ENCODE measurements around the gene AUTS2. TPM values are rescaled to one million over a fixed set of nuclear protein-coding genes. Genes with fewer than 3 reads are reported as not detected.

Gene AUTS2
- total RNA-seq, 1 experiment from 2014 or later, result 50.0 TPM

- peaks cover 35% of the 10 kb centered on the region for H3K4me1 Mint-ChIP-seq
- ATAC-seq (no peak), DNase-seq (ENCODE audit: low spot score) (no peak)
- ChIA-PET POLR2A (no interaction called here), CTCF (no interaction called here)
- peaks cover 82% of the 10 kb centered on the region for H3K27me3 Mint-ChIP-seq (ENCODE audit: low read depth)
- no peak overlapping the region for H3K4me3 Mint-ChIP-seq
- TF ChIP-seq ZNF263 (CRISPR knock-in tag; IDR thresholded peaks at IDR 0.05; ENCODE audit: low read depth), result no peak
- no peak for TF ChIP-seq SMAD3 (CRISPR knock-in tag; IDR thresholded peaks at IDR 0.05; ENCODE audit: borderline replicate concordance)
- no peak for TF ChIP-seq RORB (CRISPR knock-in tag; IDR thresholded peaks at IDR 0.05)
- no peak for TF ChIP-seq NFE2L1 (CRISPR knock-in tag; IDR thresholded peaks at IDR 0.05)
- TF ChIP-seq FOXP4 (CRISPR knock-in tag; IDR thresholded peaks at IDR 0.05), result no peak
- no peak for TF ChIP-seq USF2 (CRISPR knock-in tag; IDR thresholded peaks at IDR 0.05)
- TF ChIP-seq FOXP1 (CRISPR knock-in tag; IDR thresholded peaks at IDR 0.05; ENCODE audit: borderline replicate concordance), result no peak
- TF ChIP-seq NR1H2 (CRISPR knock-in tag; IDR thresholded peaks at IDR 0.05), result no peak
- TF ChIP-seq SMAD4 (CRISPR knock-in tag; IDR thresholded peaks at IDR 0.05), result no peak
- TF ChIP-seq ZNF416 (CRISPR knock-in tag; IDR thresholded peaks at IDR 0.05), result no peak
- TF ChIP-seq ETV6 (CRISPR knock-in tag; IDR thresholded peaks at IDR 0.05), result no peak
- TF ChIP-seq NR3C1 (CRISPR knock-in tag; conservative IDR thresholded peaks at IDR 0.05; ENCODE audit: low read depth), result no peak
- TF ChIP-seq MLX (CRISPR knock-in tag; IDR thresholded peaks at IDR 0.05), result no peak
- no peak for TF ChIP-seq ATF6 (CRISPR knock-in tag; IDR thresholded peaks at IDR 0.05)
- TF ChIP-seq CTCF (IDR thresholded peaks at IDR 0.05), result no peak
- no peak for TF ChIP-seq E2F5 (CRISPR knock-in tag; IDR thresholded peaks at IDR 0.05)
- TF ChIP-seq ZNF232 (CRISPR knock-in tag; IDR thresholded peaks at IDR 0.05), result no peak
- TF ChIP-seq ZNF317 (CRISPR knock-in tag; IDR thresholded peaks at IDR 0.05; ENCODE audit: borderline replicate concordance, low read depth), result no peak
- H3K36me3 Mint-ChIP-seq, result no peaks in the 10 kb centered on the region
- no peak overlapping the region for H3K27ac Mint-ChIP-seq
- H3K9me3 Mint-ChIP-seq, result no peaks in the 10 kb centered on the region
These were observed 1081.4 kb downstream of the AUTS2 start for GRCh38 chr7:70679661-70680060.

GRCh38 chr7:70680306-70680705 lies 1082.0 kb downstream of the AUTS2 start:
- H3K36me3 Mint-ChIP-seq, result no peaks in the 10 kb centered on the region
- H3K9me3 Mint-ChIP-seq, result no peaks in the 10 kb centered on the region
- H3K27me3 Mint-ChIP-seq (ENCODE audit: low read depth), result peaks cover 89% of the 10 kb centered on the region
- DNase-seq (ENCODE audit: low spot score) (no peak), ATAC-seq (no peak)
- TF ChIP-seq ZNF263 (CRISPR knock-in tag; IDR thresholded peaks at IDR 0.05; ENCODE audit: low read depth) (no peak), JAZF1 (CRISPR knock-in tag; IDR thresholded peaks at IDR 0.05) (no peak), FOXP1 (CRISPR knock-in tag; IDR thresholded peaks at IDR 0.05; ENCODE audit: borderline replicate concordance) (no peak), ZNF512 (CRISPR knock-in tag; IDR thresholded peaks at IDR 0.05; ENCODE audit: borderline replicate concordance) (no peak), FOXK1 (CRISPR knock-in tag; IDR thresholded peaks at IDR 0.05) (no peak), CREB1 (CRISPR knock-in tag; IDR thresholded peaks at IDR 0.05) (no peak), NR2C2 (CRISPR knock-in tag; IDR thresholded peaks at IDR 0.05) (no peak)
- ChIA-PET POLR2A (no interaction called here), CTCF (no interaction called here)
- H3K4me3 Mint-ChIP-seq, result no peak overlapping the region; the same call in 1 of the 2 replicates
- no peak overlapping the region for H3K27ac Mint-ChIP-seq
- peaks cover 32% of the 10 kb centered on the region for H3K4me1 Mint-ChIP-seq
